ENCODE data around the gene PTPMT1.

- no peak for TF ChIP-seq POLR2A (IDR thresholded peaks at IDR 0.05)
- TF ChIP-seq, protein P1, sequence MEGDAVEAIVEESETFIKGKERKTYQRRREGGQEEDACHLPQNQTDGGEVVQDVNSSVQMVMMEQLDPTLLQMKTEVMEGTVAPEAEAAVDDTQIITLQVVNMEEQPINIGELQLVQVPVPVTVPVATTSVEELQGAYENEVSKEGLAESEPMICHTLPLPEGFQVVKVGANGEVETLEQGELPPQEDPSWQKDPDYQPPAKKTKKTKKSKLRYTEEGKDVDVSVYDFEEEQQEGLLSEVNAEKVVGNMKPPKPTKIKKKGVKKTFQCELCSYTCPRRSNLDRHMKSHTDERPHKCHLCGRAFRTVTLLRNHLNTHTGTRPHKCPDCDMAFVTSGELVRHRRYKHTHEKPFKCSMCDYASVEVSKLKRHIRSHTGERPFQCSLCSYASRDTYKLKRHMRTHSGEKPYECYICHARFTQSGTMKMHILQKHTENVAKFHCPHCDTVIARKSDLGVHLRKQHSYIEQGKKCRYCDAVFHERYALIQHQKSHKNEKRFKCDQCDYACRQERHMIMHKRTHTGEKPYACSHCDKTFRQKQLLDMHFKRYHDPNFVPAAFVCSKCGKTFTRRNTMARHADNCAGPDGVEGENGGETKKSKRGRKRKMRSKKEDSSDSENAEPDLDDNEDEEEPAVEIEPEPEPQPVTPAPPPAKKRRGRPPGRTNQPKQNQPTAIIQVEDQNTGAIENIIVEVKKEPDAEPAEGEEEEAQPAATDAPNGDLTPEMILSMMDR (IDR thresholded peaks at IDR 0.05), result no peak
Observed at GRCh38 chr11:47532597-47533213, 32.7 kb upstream of the PTPMT1 start.
